SK-N-MC (cell line): ENCODE results near the gene ITM2B.

Experiments
- EZH2 ChIP-seq: fragments of 200-600 bp; sonication (generic); IDR thresholded peaks from one replicate; pipeline ENCODE4 v1.6.1; 2017; ENCODE audit warnings: antibody characterized with exemption
- FOXP2 ChIP-seq: optimal IDR thresholded peaks from 2 replicates; pipeline ENCODE3; 2011; ENCODE audit warnings: mild to moderate bottlenecking, moderate library complexity; ENCODE audit not compliant: insufficient read depth; ENCODE audit errors: extremely low read length, control extremely low read depth
- POLR2AphosphoS5 ChIP-seq: IDR thresholded peaks from 2 replicates; pipeline ENCODE4 v1.6.1; 2012; ENCODE audit warnings: mild to moderate bottlenecking, low read depth, low read length, borderline replicate concordance

DNA sequence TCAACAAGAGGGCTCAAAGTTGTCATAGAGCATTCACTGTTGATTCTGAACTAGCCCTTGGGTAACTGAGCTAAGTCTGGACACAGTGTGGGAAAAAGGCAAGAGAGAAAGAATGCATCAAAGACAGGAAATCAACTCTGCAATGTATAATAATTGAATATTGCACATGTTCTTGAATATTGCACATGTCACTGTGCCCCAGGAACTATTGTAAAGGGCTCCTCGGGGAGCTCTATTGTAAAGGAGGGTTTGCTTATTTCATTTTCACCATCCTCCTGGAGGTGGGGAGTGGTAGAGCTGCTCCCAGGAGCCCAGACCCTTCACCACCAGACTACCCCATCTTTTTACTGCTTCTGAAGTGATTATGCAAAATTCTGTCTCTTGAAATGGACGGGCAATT is 44.4 kb upstream of the ITM2B start:
- TF ChIP-seq POLR2AphosphoS5 = no peak
- TF ChIP-seq FOXP2 = no peak
- no peak for TF ChIP-seq EZH2
